Neural cell (in vitro differentiated cells): ENCODE data around the gene SLC25A13. TPM values are rescaled to one million over a fixed set of nuclear protein-coding genes. Genes with fewer than 3 reads are reported as not detected.

Experiments
- H2AFZ ChIP-seq: fragments of 200-600, 300-800 bp; sonication (generic), shearing (Covaris generic); 2 replicates; pipeline ENCODE4 v1.6.0; 2014; ENCODE audit warnings: low read depth, mild to moderate bottlenecking, antibody characterized with exemption, low read length, moderate library complexity
- H3F3A ChIP-seq: fragments of 200-600 bp; shearing (Covaris generic); 2 replicates; pipeline ENCODE4 v1.6.1; 2016; ENCODE audit warnings: mild to moderate bottlenecking, moderate library complexity, mixed read lengths, antibody characterized with exemption, low read length; ENCODE audit not compliant: insufficient read depth, poor library complexity, severe bottlenecking
- H3K27ac ChIP-seq: fragments of 200-600, 300-800 bp; sonication (generic), shearing (Covaris generic); 2 replicates; pipeline ENCODE4 v1.5.1; 2014; ENCODE audit warnings: mild to moderate bottlenecking, low read length, moderate library complexity
- H3K27me3 ChIP-seq: fragments of 300-800, 200-600 bp; sonication (generic), shearing (Covaris generic); 2 replicates; pipeline ENCODE4 v1.6.0; 2014; ENCODE audit warnings: mild to moderate bottlenecking, low read depth, low read length, moderate library complexity; ENCODE audit not compliant: insufficient read depth
- H3K36me3 ChIP-seq: fragments of 300-800, 200-600 bp; sonication (generic), shearing (Covaris generic); 2 replicates; pipeline ENCODE4 v1.5.1; 2014; ENCODE audit warnings: mild to moderate bottlenecking, antibody characterized with exemption, low read length, moderate library complexity; ENCODE audit not compliant: insufficient read depth
- H3K4me2 ChIP-seq: fragments of 300-800, 200-600 bp; sonication (generic), shearing (Covaris generic); 2 replicates; pipeline ENCODE4 v1.6.0; 2014; ENCODE audit warnings: mild to moderate bottlenecking, low read length
- H3K4me3 ChIP-seq: fragments of 300-800, 200-600 bp; sonication (generic), shearing (Covaris generic); 2 replicates; pipeline ENCODE4 v1.5.1; 2014; ENCODE audit warnings: mild to moderate bottlenecking, low read length, moderate library complexity
- H3K79me2 ChIP-seq: fragments of 200-600 bp; shearing (Covaris generic); replicated peaks from 2 replicates; pipeline ENCODE4 v1.6.0; 2014; ENCODE audit warnings: mild to moderate bottlenecking, low read length, moderate library complexity; ENCODE audit not compliant: insufficient read depth
- H3K9ac ChIP-seq: fragments of 300-800, 200-600 bp; sonication (generic), shearing (Covaris generic); 2 replicates; pipeline ENCODE4 v1.6.1; 2016; ENCODE audit warnings: mild to moderate bottlenecking, low read length, mixed read lengths
- H3K9me2 ChIP-seq: fragments of 200-600 bp; shearing (Covaris generic); 2 replicates; pipeline ENCODE4 v1.6.1; 2016; ENCODE audit warnings: mild to moderate bottlenecking, low read length, mixed read lengths; ENCODE audit not compliant: insufficient read depth
- H3K9me3 ChIP-seq: fragments of 200-600, 300-800 bp; sonication (generic), shearing (Covaris generic); 2 replicates; pipeline ENCODE4 v1.6.1; 2016; ENCODE audit warnings: mild to moderate bottlenecking, mixed run types, low read length, moderate library complexity, mixed read lengths
- H4K20me1 ChIP-seq: fragments of 200-600 bp; shearing (Covaris generic); 2 replicates; pipeline ENCODE4 v1.6.1; 2016; ENCODE audit warnings: mild to moderate bottlenecking, mixed run types; ENCODE audit not compliant: insufficient read depth
- CTCF ChIP-seq: fragments of 450-650 bp; IDR thresholded peaks from 2 replicates; pipeline ENCODE4 v1.5.1; 2014; ENCODE audit warnings: antibody characterized with exemption, mild to moderate bottlenecking, moderate library complexity; ENCODE audit not compliant: poor library complexity, severe bottlenecking
- EP300 ChIP-seq: fragments of 450-650 bp; conservative IDR thresholded peaks from 2 replicates; pipeline ENCODE4 v1.6.1; 2014; ENCODE audit warnings: antibody characterized with exemption, mild to moderate bottlenecking, moderate library complexity; ENCODE audit not compliant: poor library complexity, severe bottlenecking
- EZH2 ChIP-seq: fragments of 200-600, 300-800 bp; shearing (Covaris generic), sonication (generic); IDR thresholded peaks from 2 replicates; pipeline ENCODE4 v1.6.1; 2014; ENCODE audit warnings: antibody characterized with exemption, low read length, borderline replicate concordance, mild to moderate bottlenecking; ENCODE audit not compliant: insufficient read depth, poor library complexity, severe bottlenecking
- MXI1 ChIP-seq: fragments of 450-650 bp; conservative IDR thresholded peaks from 2 replicates; pipeline ENCODE4 v1.6.1; 2014; ENCODE audit warnings: antibody characterized with exemption, mild to moderate bottlenecking; ENCODE audit not compliant: poor library complexity, severe bottlenecking
- POLR2AphosphoS5 ChIP-seq: IDR thresholded peaks from 2 replicates; pipeline ENCODE4 v1.6.1; 2012
- RAD21 ChIP-seq: fragments of 450-650 bp; conservative IDR thresholded peaks from 2 replicates; pipeline ENCODE4 v1.6.1; 2014; ENCODE audit warnings: antibody characterized with exemption, mild to moderate bottlenecking, moderate library complexity
- REST ChIP-seq: IDR thresholded peaks from 2 replicates; pipeline ENCODE4 v1.6.1; 2012; ENCODE audit warnings: borderline replicate concordance
- SMC3 ChIP-seq: fragments of 450-650 bp; conservative IDR thresholded peaks from 2 replicates; pipeline ENCODE4 v1.6.1; 2014; ENCODE audit warnings: antibody characterized with exemption, mild to moderate bottlenecking, moderate library complexity; ENCODE audit not compliant: poor library complexity
- TAF1 ChIP-seq: IDR thresholded peaks from 2 replicates; pipeline ENCODE4 v1.6.1; 2012; ENCODE audit warnings: low read depth
- polyA plus RNA-seq: library from polyadenylated mRNA; depleted of rRNA; stranded (reverse); fragments of >200 nt; gene quantifications from 2 replicates; pipeline ENCODE4 v1.2.3, GENCODE V29; 2014

Gene SLC25A13
- polyA plus RNA-seq, 1 donor from 2014 or later: 20.2 TPM

DNA sequence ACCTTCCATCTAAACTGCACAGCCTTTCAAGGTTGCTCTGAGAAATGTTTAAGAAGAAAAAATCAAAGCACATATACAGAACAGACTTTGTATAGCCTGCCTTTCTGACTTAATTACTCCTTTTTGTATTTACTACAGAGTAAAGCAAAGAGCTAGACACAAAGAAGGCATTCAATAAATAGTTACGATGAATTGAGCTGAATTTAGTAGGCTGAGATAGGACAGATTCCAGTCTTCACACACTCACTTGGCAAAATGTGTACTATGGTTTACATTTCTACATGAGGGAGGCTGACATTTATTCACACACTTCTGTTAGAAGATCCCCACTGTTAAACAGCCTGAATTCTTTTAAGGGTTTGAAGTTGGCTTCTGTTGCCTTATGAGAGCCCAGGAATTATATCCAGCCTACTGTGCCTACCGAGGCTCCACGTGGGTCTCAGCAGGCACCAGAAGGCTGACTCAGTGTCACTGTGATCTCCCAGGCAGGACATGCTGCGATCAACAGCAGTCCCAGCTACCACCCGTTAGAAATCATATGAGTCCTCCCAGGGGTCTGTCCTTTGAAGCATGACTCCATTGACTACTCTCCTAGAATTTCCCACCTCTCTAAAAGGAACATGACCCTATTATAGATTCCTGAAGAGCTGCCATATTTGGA is 24.5 kb upstream of the SLC25A13 start:
- Histone ChIP-seq H3F3A (no peaks in the 10 kb centered on the region), H3K4me3 (no peak overlapping the region), H3K79me2 (no peaks in the 10 kb centered on the region), H3K9me3 (no peaks in the 10 kb centered on the region), H3K36me3 (no peaks in the 10 kb centered on the region), H3K27ac (no peak overlapping the region), H3K4me2 (no peak overlapping the region), H2AFZ (no peak overlapping the region), H4K20me1 (no peaks in the 10 kb centered on the region), H3K27me3 (no peaks in the 10 kb centered on the region), H3K9ac (no peak overlapping the region), H3K9me2 (no peaks in the 10 kb centered on the region)
- TF ChIP-seq TAF1: no peak
- no peak for TF ChIP-seq REST
- no peak for TF ChIP-seq CTCF
- no peak for TF ChIP-seq EP300
- no peak for TF ChIP-seq POLR2AphosphoS5
- TF ChIP-seq EZH2: no peak
- no peak for TF ChIP-seq SMC3
- TF ChIP-seq MXI1: no peak
- TF ChIP-seq RAD21: no peak

GRCh38 chr7:96344236-96344635 is 22.3 kb upstream of the SLC25A13 start:
- Histone ChIP-seq H3K9me3 (no peaks in the 10 kb centered on the region), H3K79me2 (no peaks in the 10 kb centered on the region), H4K20me1 (no peaks in the 10 kb centered on the region), H3F3A (no peaks in the 10 kb centered on the region), H3K27me3 (no peaks in the 10 kb centered on the region), H3K27ac (no peak overlapping the region), H3K9ac (no peak overlapping the region), H3K36me3 (no peaks in the 10 kb centered on the region), H3K4me2 (no peak overlapping the region), H3K9me2 (no peaks in the 10 kb centered on the region), H2AFZ (no peak overlapping the region), H3K4me3 (no peak overlapping the region)
- TF ChIP-seq TAF1 (no peak), POLR2AphosphoS5 (no peak), EP300 (no peak), RAD21 (no peak), CTCF (no peak), MXI1 (no peak), SMC3 (no peak), EZH2 (no peak), REST (no peak)
